CD14-positive monocyte (primary cell): ENCODE results near the gene DUSP12. TPM values are rescaled to one million over a fixed set of nuclear protein-coding genes. Genes with fewer than 3 reads are reported as not detected.

Source experiments
- DNase-seq, 3 donors: peaks; one replicate each; pipeline ENCODE4 v3.0.0-alpha.2; 2011 to 2022
- H2AFZ ChIP-seq: 2 replicates; pipeline ENCODE4 v1.6.0; 2012; ENCODE audit warnings: mild to moderate bottlenecking, low read depth, low read length, inconsistent platforms; ENCODE audit not compliant: insufficient read depth, poor library complexity, severe bottlenecking
- H3K27ac ChIP-seq, 2 donors: 1 replicate in 1 of 2; 2 replicates in 1 of 2; pipeline ENCODE4 v1.5.1; 2012 to 2013; ENCODE audit warnings: low read length in 2 of 2, control low read depth in 1 of 2, inconsistent platforms in 1 of 2, low read depth in 1 of 2, mild to moderate bottlenecking in 1 of 2
- H3K27me3 ChIP-seq, 2 donors: one replicate each; pipeline versions ENCODE4 v1.6.0 to v1.6.1; 2011 to 2013; ENCODE audit warnings: low read length in 2 of 2; ENCODE audit not compliant: control insufficient read depth in 2 of 2, insufficient read depth in 2 of 2
- H3K36me3 ChIP-seq, 2 donors: replicated peaks in 1 of 2; 1 replicate in 1 of 2; 2 replicates in 1 of 2; pipeline versions ENCODE4 v1.5.1 to v1.6.1; 2012 to 2013; ENCODE audit warnings: low read length in 2 of 2, control low read depth in 1 of 2, inconsistent platforms in 1 of 2, mild to moderate bottlenecking in 1 of 2; ENCODE audit not compliant: insufficient read depth in 2 of 2, control insufficient read depth in 1 of 2
- H3K4me1 ChIP-seq, 2 donors: 1 replicate in 1 of 2; 2 replicates in 1 of 2; pipeline versions ENCODE4 v1.5.1 to v1.6.1; 2012 to 2013; ENCODE audit warnings: low read length in 2 of 2, control low read depth in 1 of 2, inconsistent platforms in 1 of 2, mild to moderate bottlenecking in 1 of 2, moderate library complexity in 1 of 2; ENCODE audit not compliant: insufficient read depth in 2 of 2, control insufficient read depth in 1 of 2
- H3K4me2 ChIP-seq: replicated peaks from 2 replicates; pipeline ENCODE3; 2012; ENCODE audit warnings: low read length, moderate library complexity, mild to moderate bottlenecking; ENCODE audit not compliant: poor library complexity, severe bottlenecking; ENCODE audit errors: extremely low read depth
- H3K4me3 ChIP-seq, 3 experiments: fragments of 200-600 bp in 1 of 3; sonication (generic) in 1 of 3; replicated peaks in 1 of 3; 1 replicate in 2 of 3; 2 replicates in 1 of 3; pipeline ENCODE4 v1.5.1; 2011 to 2013; ENCODE audit warnings: low read length in 3 of 3, mild to moderate bottlenecking in 3 of 3, control low read depth in 2 of 3, low read depth in 2 of 3, inconsistent platforms in 1 of 3, moderate library complexity in 1 of 3
- H3K79me2 ChIP-seq: 2 replicates; pipeline ENCODE4 v1.6.0; 2012; ENCODE audit warnings: mild to moderate bottlenecking, control low read depth, inconsistent platforms, low read length, moderate library complexity; ENCODE audit not compliant: insufficient read depth
- H3K9ac ChIP-seq: 2 replicates; pipeline ENCODE4 v1.6.0; 2017; ENCODE audit warnings: low read length, mild to moderate bottlenecking; ENCODE audit not compliant: insufficient read depth, poor library complexity, severe bottlenecking
- H3K9me3 ChIP-seq, 2 donors: replicated peaks in 1 of 2; 1 replicate in 1 of 2; 2 replicates in 1 of 2; pipeline versions ENCODE4 v1.5.1 to v1.6.1; 2012 to 2013; ENCODE audit warnings: low read length in 2 of 2, control low read depth in 1 of 2; ENCODE audit not compliant: control insufficient read depth in 1 of 2, insufficient read depth in 1 of 2
- H4K20me1 ChIP-seq: 2 replicates; pipeline ENCODE4 v1.6.0; 2012; ENCODE audit warnings: mild to moderate bottlenecking, low read length, control low read depth, moderate library complexity; ENCODE audit not compliant: insufficient read depth
- H3K27ac Mint-ChIP-seq, 7 donors: one replicate each; pipeline ENCODE4 v1.8.0; 2020; ENCODE audit warnings: mild to moderate bottlenecking in 7 of 7, mixed read lengths in 7 of 7, moderate library complexity in 6 of 7, inconsistent platforms in 2 of 7
- H3K27me3 Mint-ChIP-seq, 3 donors: one replicate each; pipeline ENCODE4 v1.8.0; 2021 to 2022; ENCODE audit warnings: low read depth in 3 of 3, mild to moderate bottlenecking in 3 of 3, mixed read lengths in 3 of 3, moderate library complexity in 3 of 3, inconsistent platforms in 1 of 3
- H3K36me3 Mint-ChIP-seq, 2 donors: one replicate each; pipeline ENCODE4 v1.8.0; 2020; ENCODE audit warnings: mixed read lengths in 2 of 2, inconsistent platforms in 1 of 2, mild to moderate bottlenecking in 1 of 2
- H3K4me1 Mint-ChIP-seq: one replicate; pipeline ENCODE4 v1.8.0; 2020; ENCODE audit warnings: mild to moderate bottlenecking, mixed read lengths
- H3K4me3 Mint-ChIP-seq, 2 donors: one replicate each; pipeline ENCODE4 v1.8.0; 2020; ENCODE audit warnings: mild to moderate bottlenecking in 2 of 2, mixed read lengths in 2 of 2, moderate library complexity in 1 of 2
- H3K9me3 Mint-ChIP-seq, 7 donors: one replicate each; pipeline ENCODE4 v1.8.0; 2020 to 2022; ENCODE audit warnings: mixed read lengths in 7 of 7, mild to moderate bottlenecking in 6 of 7, moderate library complexity in 6 of 7, inconsistent platforms in 2 of 7
- CTCF ChIP-seq: fragments of 200-600 bp; IDR thresholded peaks from one replicate; pipeline ENCODE4 v1.8.0; 2022; ENCODE audit warnings: antibody characterized with exemption, mild to moderate bottlenecking
- WGBS: methylation state at CpG from one replicate; pipeline ENCODE4 v1.1.5; 2013; ENCODE audit warnings: missing lambda C conversion rate; ENCODE audit not compliant: insufficient coverage; 5-methylcytosine and 5-hydroxymethylcytosine counted together
- intact Hi-C, 2 donors: fragments of 100-400 bp; cut with micrococcal nuclease; formaldehyde crosslinking; loops; one replicate each; pipeline versions ENCODE4 v1.15.0 to v1.15.1; 2023
- polyA plus RNA-seq, 3 donors: library from polyadenylated mRNA; depleted of rRNA in 1 of 3; unstranded in 2 of 3; stranded (reverse) in 1 of 3; fragments of 300-500 nt in 2 of 3; fragments of >200 nt in 1 of 3; fragmentation: Illumina TruSeq in 2 of 3; gene quantifications; 1 replicate in 2 of 3; 2 replicates in 1 of 3; pipeline ENCODE4 v1.2.3, GENCODE V29; 2012 to 2021

DUSP12 gene
- polyA plus RNA-seq, 3 donors = 19.0 to 32.0 (median 30.5) TPM

- no peak overlapping the region for H3K9ac ChIP-seq
- no peak overlapping the region for H3K27ac Mint-ChIP-seq
- H3K9me3 Mint-ChIP-seq = no peaks in the 10 kb centered on the region
- WGBS = 80% methylated on average over 1 of the region's 7 CpGs
- H3K36me3 Mint-ChIP-seq = peaks cover 8 to 9% of the 10 kb centered on the region in 2 donors
- H3K79me2 ChIP-seq = peaks cover 26% of the 10 kb centered on the region
- peak overlapping the region in 1 of 2 donors; percentile 7 for H3K4me3 Mint-ChIP-seq
- no peaks in the 10 kb centered on the region for H3K27me3 ChIP-seq
- peaks cover 26 to 33% of the 10 kb centered on the region in 2 donors for H3K4me1 ChIP-seq
- peak in 2 of 3 donors; percentile 18 to 31 for DNase-seq
- peaks cover 3 to 4% of the 10 kb centered on the region in 2 donors for H3K36me3 ChIP-seq
- no peak overlapping the region for H2AFZ ChIP-seq
- no peaks in the 10 kb centered on the region for H4K20me1 ChIP-seq
- no peak overlapping the region for H3K4me3 ChIP-seq
- H3K27ac ChIP-seq = no peak overlapping the region
- intact Hi-C loops = no loop called here
- H3K27me3 Mint-ChIP-seq = peaks cover 0 to 3% (median 3%) of the 10 kb centered on the region in 3 donors
- peaks cover 28% of the 10 kb centered on the region for H3K4me1 Mint-ChIP-seq
- H3K4me2 ChIP-seq = peak overlapping the region; percentile 22
- H3K9me3 ChIP-seq = no peaks in the 10 kb centered on the region
- peak; percentile 83 for TF ChIP-seq CTCF
Measured at GRCh38 chr1:161763522-161764098, 14.0 kb downstream of the DUSP12 start.

- peaks cover 7% of the 10 kb centered on the region for H4K20me1 ChIP-seq
- H3K79me2 ChIP-seq = peaks cover 53% of the 10 kb centered on the region
- peak within 1 kb of the TSS; percentile 82 for H3K9ac ChIP-seq
- H3K27me3 Mint-ChIP-seq = peaks cover 0 to 3% (median 3%) of the 10 kb centered on the region in 3 donors
- no peak for TF ChIP-seq CTCF
- 0% methylated on average over 19 of the region's 35 CpGs for WGBS
- H2AFZ ChIP-seq = peak within 1 kb of the TSS; percentile 84
- no peaks in the 10 kb centered on the region for H3K27me3 ChIP-seq
- peak within 1 kb of the TSS; percentile 84 to 93 for H3K27ac ChIP-seq
- peak within 1 kb of the TSS; percentile 72 to 93 (median 93) for H3K4me3 ChIP-seq
- H3K36me3 ChIP-seq = no peaks in the 10 kb centered on the region
- peak within 1 kb of the TSS; percentile 96 to 99 (median 98) for H3K27ac Mint-ChIP-seq
- peak within 1 kb of the TSS; percentile 99 to 100 for H3K4me3 Mint-ChIP-seq
- H3K4me2 ChIP-seq = peak within 1 kb of the TSS; percentile 91
- intact Hi-C loops = no loop called here
- no peaks in the 10 kb centered on the region for H3K9me3 ChIP-seq
- H3K36me3 Mint-ChIP-seq = peaks cover 3 to 7% of the 10 kb centered on the region in 2 donors
- H3K4me1 ChIP-seq = peaks cover 37 to 49% of the 10 kb centered on the region in 2 donors
- no peaks in the 10 kb centered on the region for H3K9me3 Mint-ChIP-seq
- H3K4me1 Mint-ChIP-seq = peaks cover 35% of the 10 kb centered on the region
- peak; percentile 84 to 96 (median 92) for DNase-seq
Measured at GRCh38 chr1:161766102-161766981, 16.8 kb downstream of the DUSP12 start, which contains the start of gene ATF6. Gene ATF6, plus strand, starts transcription at chr1:161766320. Its CDS starts 41 bp downstream, at chr1:161766361.
